HL-60 (cell line): ENCODE data around the gene MAN2B2.

Experiments
- CTCF ChIP-seq: IDR thresholded peaks from one replicate; pipeline ENCODE4 v1.5.1; 2011; ENCODE audit warnings: low read length, control low read depth, inconsistent platforms; ENCODE audit not compliant: insufficient read depth
- POLR2AphosphoS5 ChIP-seq: IDR thresholded peaks from 2 replicates; pipeline ENCODE4 v1.6.1; 2012; ENCODE audit warnings: low read depth
- REST ChIP-seq: IDR thresholded peaks from 2 replicates; pipeline ENCODE4 v1.6.1; 2012; ENCODE audit warnings: low read depth; ENCODE audit not compliant: insufficient replicate concordance

GRCh38 chr4:6535706-6536105 lies 39.3 kb upstream of the MAN2B2 start:
- no peak for TF ChIP-seq CTCF
- no peak for TF ChIP-seq POLR2AphosphoS5
- no peak for TF ChIP-seq REST
